Activated CD4-positive, alpha-beta T cell treated with anti-CD3 and anti-CD28 coated beads for 36 hours (primary cell): ENCODE data around the gene SHISAL1. TPM values are rescaled to one million over a fixed set of nuclear protein-coding genes. Genes with fewer than 3 reads are reported as not detected.

Experiments used
- ATAC-seq: fragments of 200-7000 bp; cut with Tn5 transposase; one replicate; pipeline ENCODE4 v1.10.0; 2021; ENCODE audit warnings: mild to moderate bottlenecking, moderate library complexity
- CTCF ChIA-PET: fragments of 350-600 bp; sonication (Branson Sonifier 250); formaldehyde crosslinking; loops from one replicate; lab custom pipeline; 2021; ENCODE audit warnings: antibody characterized with exemption; lab: Charles Lee
- POLR2A ChIA-PET: fragments of 350-600 bp; sonication (Branson Sonifier 250); formaldehyde crosslinking; loops from one replicate; lab custom pipeline; 2021; ENCODE audit warnings: antibody characterized with exemption, inconsistent platforms; lab: Charles Lee
- DNase-seq: peaks from one replicate; pipeline ENCODE4 v3.0.0-alpha.2; 2020
- H3K27ac Mint-ChIP-seq: one replicate; pipeline ENCODE4 v1.8.0; 2021; ENCODE audit warnings: mixed read lengths
- H3K27me3 Mint-ChIP-seq: one replicate; pipeline ENCODE4 v1.8.0; 2021; ENCODE audit warnings: mixed read lengths
- H3K36me3 Mint-ChIP-seq: one replicate; pipeline ENCODE4 v1.8.0; 2021; ENCODE audit warnings: low read depth, mixed read lengths
- H3K4me1 Mint-ChIP-seq: one replicate; pipeline ENCODE4 v1.8.0; 2021; ENCODE audit warnings: mixed read lengths
- H3K4me3 Mint-ChIP-seq: one replicate; pipeline ENCODE4 v1.8.0; 2021; ENCODE audit warnings: mild to moderate bottlenecking, moderate library complexity, mixed read lengths
- H3K9me3 Mint-ChIP-seq: one replicate; pipeline ENCODE4 v1.8.0; 2021; ENCODE audit warnings: low read depth, mixed read lengths
- intact Hi-C, 2 experiments: fragments of 100-400 bp; cut with DNase I in 1 of 2; cut with micrococcal nuclease in 1 of 2; formaldehyde crosslinking; loops; one replicate each; pipeline versions ENCODE4 v1.14.2 to v1.15.1; 2022 to 2024; cut with DNase I, micrococcal nuclease
- total RNA-seq, 2 experiments: library from RNA; stranded (reverse); gene quantifications; one replicate each; pipeline ENCODE4 v1.2.3, GENCODE V29; 2021

SHISAL1 gene
- total RNA-seq, 2 experiments from 2014 or later = not detected

DNA sequence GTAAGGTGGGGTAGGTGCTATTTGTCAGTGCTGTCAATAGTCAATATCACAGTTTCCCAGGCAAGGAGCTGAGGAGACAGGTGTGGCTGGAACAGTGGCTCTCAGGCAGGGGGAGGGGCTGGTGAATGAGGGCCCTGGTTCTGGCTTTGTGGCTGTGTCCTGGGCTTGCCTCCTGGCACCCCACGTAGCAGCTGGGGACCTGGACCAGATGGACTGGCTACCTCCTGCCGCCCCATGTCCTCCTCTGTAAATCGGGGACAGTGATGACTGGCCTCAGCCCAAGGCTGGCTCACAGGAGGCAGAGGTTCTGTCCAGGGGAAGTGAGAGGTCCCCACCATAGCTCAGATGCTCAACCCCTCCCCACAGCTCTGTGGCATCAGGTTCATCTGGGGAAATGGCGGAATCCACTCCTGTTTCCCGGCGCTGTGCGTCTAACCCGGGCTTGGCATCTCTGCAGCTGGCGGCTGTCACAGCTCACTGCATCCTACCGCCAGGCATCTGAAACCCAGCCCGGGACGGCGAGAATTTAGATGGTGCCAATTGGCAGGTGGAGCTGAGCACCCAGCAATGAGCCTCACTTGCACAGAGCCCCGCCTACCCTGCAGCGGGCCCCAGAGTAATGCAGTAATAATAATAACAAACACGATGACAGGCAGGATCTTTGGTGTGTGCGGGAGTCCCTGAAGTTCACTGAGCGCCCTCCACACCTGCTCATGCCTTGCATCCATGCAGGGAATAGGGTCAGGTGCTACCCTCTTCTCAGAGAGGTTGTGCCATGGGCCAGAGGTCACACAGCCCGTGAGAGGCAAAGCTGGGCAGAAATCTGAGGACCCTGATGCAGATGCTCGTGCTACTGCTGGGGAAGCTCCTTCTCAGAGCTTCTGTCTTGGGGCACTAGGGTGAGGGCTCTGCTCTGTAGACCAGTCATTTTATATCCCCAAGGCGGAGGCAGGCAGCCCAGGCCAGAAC lies 27.8 kb upstream of the SHISAL1 start:
- CTCF ChIA-PET = interaction anchor here (0.6 kb wide), 1 partner anchor 259 kb away, joined by 3 read pairs; no protein-coding TSS in a partner anchor

DNA sequence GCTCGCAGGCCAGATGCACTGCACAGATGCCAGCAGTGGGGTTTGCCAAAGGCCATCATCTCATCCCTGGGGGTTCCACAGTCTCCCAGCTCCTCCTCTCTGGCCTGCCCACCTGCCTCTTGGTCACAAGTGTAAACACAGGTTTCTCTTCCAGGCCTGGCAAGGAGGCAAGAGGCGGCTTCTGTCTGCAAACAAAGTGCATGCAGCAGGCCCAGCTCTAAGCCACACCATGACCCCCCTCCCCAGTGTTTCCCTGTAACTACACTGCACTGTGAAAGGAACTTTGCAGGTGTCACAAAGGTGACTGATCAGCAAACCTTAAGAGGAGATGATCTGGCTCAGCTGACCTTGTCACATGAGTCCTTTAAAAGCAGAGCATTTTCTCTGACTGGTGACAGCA lies 26.2 kb upstream of the SHISAL1 start:
- CTCF ChIA-PET = no interaction called here

More for the DNA sequence above, 27.8 kb upstream of the SHISAL1 start:
- no peak for DNase-seq
- no peak overlapping the region for H3K27ac Mint-ChIP-seq
- no peaks in the 10 kb centered on the region for H3K27me3 Mint-ChIP-seq
- POLR2A ChIA-PET = no interaction called here
- H3K9me3 Mint-ChIP-seq = no peaks in the 10 kb centered on the region
- no peaks in the 10 kb centered on the region for H3K4me1 Mint-ChIP-seq
- intact Hi-C loops = no loop called here
- H3K36me3 Mint-ChIP-seq = no peaks in the 10 kb centered on the region
- ATAC-seq = no peak
- H3K4me3 Mint-ChIP-seq = no peak overlapping the region

DNA sequence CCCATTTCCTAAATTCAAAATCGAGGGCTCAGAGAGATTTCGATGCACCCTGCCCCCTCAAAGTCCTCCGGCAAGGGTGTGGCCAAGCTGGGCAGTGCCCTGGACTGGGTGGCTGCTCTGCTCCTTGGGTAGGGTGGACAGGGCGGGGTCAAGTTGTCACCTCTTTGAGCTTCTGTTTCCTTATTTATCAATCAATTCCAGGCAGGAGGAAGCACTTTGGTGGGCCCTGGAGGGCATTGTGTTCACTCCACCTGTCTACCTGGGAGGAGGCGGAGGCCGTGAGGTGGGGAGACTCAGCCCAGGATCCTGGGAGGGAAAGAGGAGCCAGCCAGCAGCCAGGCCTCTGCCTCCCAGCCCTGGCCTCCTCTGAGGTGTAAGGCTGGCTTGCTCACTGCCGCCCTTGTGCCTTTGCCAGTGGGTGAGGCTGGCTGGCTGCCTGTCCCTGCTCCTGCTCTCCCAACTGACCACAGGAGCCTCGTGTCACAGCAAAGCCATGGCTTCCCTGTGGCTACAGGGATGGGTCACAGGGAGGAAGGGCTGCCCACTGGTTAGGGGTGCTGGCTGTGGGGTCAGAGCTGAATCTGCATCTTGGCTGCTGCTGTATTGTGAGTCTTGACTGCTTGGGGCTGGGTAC lies 25.5 kb upstream of the SHISAL1 start:
- no peak for DNase-seq
- POLR2A ChIA-PET = no interaction called here
- peaks cover 2% of the 10 kb centered on the region for H3K27me3 Mint-ChIP-seq

More for the DNA sequence above, 26.2 kb upstream of the SHISAL1 start:
- Mint-ChIP-seq H3K4me1 (no peaks in the 10 kb centered on the region), H3K9me3 (no peaks in the 10 kb centered on the region), H3K36me3 (no peaks in the 10 kb centered on the region), H3K4me3 (no peak overlapping the region), H3K27me3 (no peaks in the 10 kb centered on the region), H3K27ac (no peak overlapping the region)
- intact Hi-C loops = loop anchor here in 1 of 2 experiments (10.0 kb wide), 2 partner anchors 226 to 286 kb away; no protein-coding TSS in a partner anchor
- ATAC-seq (no peak), DNase-seq (no peak)
- POLR2A ChIA-PET = no interaction called here

DNA sequence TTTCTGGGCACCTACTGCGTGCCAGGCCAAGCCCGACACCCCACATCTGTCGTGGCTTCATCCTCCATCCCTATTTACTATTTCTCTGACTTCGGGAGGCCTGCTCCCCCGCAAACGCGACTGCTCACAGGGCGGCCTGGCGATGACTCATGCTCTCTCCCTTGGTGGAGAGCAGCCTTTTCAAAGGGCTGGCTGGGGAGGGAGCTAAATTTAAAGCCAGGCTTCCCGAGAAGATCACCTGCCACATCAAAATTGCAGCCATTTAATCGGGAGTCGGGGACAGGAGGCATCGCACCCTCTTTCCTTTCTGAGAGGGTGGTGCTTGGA lies 24.9 kb upstream of the SHISAL1 start:
- Mint-ChIP-seq H3K36me3 (no peaks in the 10 kb centered on the region), H3K27ac (no peak overlapping the region), H3K27me3 (peaks cover 4% of the 10 kb centered on the region), H3K4me3 (no peak overlapping the region), H3K9me3 (no peaks in the 10 kb centered on the region), H3K4me1 (no peaks in the 10 kb centered on the region)
- ChIA-PET POLR2A (no interaction called here), CTCF (no interaction called here)
- intact Hi-C loops = loop anchor here (2.0 to 10.0 kb wide), 3 partner anchors 227 to 289 kb away; no protein-coding TSS in a partner anchor
- ATAC-seq (peak; percentile 53), DNase-seq (peak; percentile 52)

More for the DNA sequence above, 25.5 kb upstream of the SHISAL1 start:
- Mint-ChIP-seq H3K36me3 (no peaks in the 10 kb centered on the region), H3K9me3 (no peaks in the 10 kb centered on the region), H3K4me1 (no peaks in the 10 kb centered on the region), H3K4me3 (no peak overlapping the region), H3K27ac (no peak overlapping the region)
- no peak for ATAC-seq
- intact Hi-C loops = loop anchor here in 1 of 2 experiments (10.0 kb wide), 2 partner anchors 227 to 287 kb away; no protein-coding TSS in a partner anchor
- CTCF ChIA-PET = no interaction called here

DNA sequence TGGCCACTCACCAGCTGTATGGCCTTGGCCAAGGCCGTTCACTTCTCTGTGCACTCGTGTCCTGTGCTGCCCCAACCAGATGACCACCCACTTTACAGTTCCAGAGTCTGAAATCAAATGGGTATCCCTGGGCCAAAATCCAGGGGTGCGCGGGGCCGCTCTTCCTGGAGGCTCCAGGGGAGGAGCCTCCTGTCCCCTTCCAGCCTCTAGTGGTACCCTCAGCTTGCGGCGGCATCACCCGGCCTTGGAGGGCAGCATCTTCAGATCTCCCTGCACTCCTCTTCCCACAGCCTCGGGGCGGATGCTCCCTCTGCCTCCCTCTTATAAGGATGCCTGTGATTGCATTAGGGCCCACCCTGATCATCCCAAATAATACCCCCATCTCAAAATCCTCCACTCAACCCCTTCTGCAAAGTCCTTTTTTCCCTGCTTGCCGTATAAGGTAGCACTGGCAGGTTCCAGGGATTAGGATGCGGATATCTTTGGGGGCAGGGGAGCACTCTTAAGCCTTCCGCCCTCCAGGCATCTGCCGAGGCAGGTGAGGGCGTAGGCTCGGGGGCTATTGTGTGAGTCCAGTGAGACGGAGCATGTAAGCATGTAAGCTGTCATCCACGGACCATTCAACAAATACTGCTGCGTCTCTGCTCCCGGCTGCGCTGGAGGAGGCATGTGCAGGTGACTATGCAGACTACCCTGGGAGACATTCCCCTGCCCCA lies 24.4 kb upstream of the SHISAL1 start:
- H3K4me1 Mint-ChIP-seq = peaks cover 3% of the 10 kb centered on the region
- POLR2A ChIA-PET = no interaction called here
- DNase-seq = no peak
- peaks cover 9% of the 10 kb centered on the region for H3K27me3 Mint-ChIP-seq
- H3K36me3 Mint-ChIP-seq = no peaks in the 10 kb centered on the region
- H3K27ac Mint-ChIP-seq = no peak overlapping the region
- CTCF ChIA-PET = no interaction called here
- intact Hi-C loops = loop anchor here (2.0 to 10.0 kb wide), 3 partner anchors 228 to 290 kb away; no protein-coding TSS in a partner anchor
- H3K9me3 Mint-ChIP-seq = no peaks in the 10 kb centered on the region
- H3K4me3 Mint-ChIP-seq = no peak overlapping the region
- ATAC-seq = no peak

DNA sequence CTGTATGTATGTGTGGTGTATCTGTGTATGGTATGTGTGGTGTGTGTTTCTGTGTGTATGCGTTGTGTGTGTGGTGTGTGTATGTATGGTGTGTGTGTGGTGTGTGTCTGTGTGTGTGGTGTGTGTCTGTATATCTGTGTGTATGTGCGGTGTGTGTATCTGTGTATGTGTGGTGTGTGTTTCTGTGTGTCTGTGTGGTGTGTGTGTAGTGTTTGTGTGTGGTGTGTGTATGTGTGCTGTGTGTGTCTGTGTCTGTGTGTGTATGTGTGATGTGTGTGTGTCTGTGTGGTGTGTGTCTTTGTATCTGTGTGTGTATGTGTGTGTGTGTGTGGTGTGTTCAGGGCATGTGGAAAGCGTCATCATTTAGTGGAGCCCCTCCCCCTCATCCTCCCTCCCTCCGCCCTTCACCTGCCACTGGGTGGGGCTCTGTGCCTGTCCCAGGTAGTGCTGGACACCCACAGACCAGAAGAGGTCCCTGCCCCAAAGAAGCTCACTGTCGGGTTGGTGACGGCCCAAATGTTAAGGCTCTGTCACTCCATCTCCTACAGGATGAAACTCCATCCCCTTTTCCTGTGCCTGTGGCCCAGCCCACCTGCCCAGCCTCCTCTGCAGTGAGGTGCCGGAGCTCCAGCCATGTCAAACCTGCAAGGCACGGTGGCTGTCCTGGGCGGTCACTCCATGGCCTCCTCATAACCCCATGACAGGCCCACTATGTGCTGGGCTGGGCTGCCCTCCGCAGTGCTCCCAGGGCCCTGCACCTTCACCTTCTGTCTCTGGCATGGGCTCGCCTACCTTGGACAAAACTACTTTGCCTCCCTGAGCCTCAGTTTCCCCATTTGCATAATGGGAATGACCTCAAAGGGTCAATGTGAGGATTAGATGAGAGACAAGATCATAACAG lies 23.4 kb upstream of the SHISAL1 start:
- intact Hi-C loops = loop anchor here (2.0 to 10.0 kb wide), 3 partner anchors 229 to 291 kb away; no protein-coding TSS in a partner anchor
- H3K27ac Mint-ChIP-seq = no peak overlapping the region
- peak; percentile 50 for DNase-seq
- H3K9me3 Mint-ChIP-seq = no peaks in the 10 kb centered on the region
- peaks cover 6% of the 10 kb centered on the region for H3K4me1 Mint-ChIP-seq
- no peaks in the 10 kb centered on the region for H3K36me3 Mint-ChIP-seq
- ChIA-PET CTCF (no interaction called here), POLR2A (no interaction called here)
- H3K4me3 Mint-ChIP-seq = no peak overlapping the region
- H3K27me3 Mint-ChIP-seq = peaks cover 12% of the 10 kb centered on the region
- peak; percentile 45 for ATAC-seq

DNA sequence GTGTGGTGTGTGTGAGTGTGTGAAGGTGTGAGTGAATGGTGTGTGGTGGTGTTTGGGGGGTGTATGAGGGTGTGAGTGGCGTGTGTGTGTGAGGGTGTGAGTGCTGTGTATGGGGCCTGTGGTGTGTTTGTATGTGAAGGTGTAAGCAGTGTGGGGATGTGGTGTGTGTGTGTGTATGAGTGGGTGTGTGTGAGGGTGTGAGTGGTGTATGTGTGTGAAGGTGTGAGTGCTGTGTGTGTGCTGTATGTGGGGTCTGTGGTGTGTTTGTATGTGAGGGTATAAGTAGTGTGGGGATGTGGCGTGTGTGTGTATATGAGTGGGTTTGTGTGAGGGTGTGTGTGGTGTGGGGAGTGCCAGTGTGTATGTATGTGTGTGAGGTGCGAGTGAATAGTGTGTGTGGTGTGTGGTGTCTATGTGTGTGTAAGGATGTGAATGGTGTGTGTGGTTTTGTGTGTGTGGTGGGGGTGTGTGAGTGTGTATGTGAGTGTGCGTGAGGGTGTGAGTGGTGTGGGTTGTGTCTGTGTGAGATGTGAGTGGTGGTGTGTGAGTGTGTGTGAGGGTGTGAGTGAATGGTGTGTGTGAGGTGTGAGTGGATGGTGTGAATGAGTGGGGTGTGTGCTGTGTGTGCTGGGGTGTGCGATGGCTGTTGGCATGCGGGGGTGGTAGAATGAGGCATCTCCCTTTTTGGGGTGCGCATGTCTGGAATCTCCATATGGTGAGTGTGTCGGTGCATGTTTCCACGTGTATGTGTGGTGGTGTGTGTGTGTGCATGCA lies 22.5 kb upstream of the SHISAL1 start:
- Mint-ChIP-seq H3K9me3 (no peaks in the 10 kb centered on the region), H3K4me3 (no peak overlapping the region), H3K36me3 (no peaks in the 10 kb centered on the region), H3K27ac (no peak overlapping the region), H3K27me3 (peaks cover 17% of the 10 kb centered on the region), H3K4me1 (peaks cover 6% of the 10 kb centered on the region)
- ChIA-PET CTCF (no interaction called here), POLR2A (no interaction called here)
- DNase-seq (no peak), ATAC-seq (no peak)
- intact Hi-C loops = loop anchor here in 1 of 2 experiments (10.0 kb wide), 2 partner anchors 230 to 290 kb away; no protein-coding TSS in a partner anchor

DNA sequence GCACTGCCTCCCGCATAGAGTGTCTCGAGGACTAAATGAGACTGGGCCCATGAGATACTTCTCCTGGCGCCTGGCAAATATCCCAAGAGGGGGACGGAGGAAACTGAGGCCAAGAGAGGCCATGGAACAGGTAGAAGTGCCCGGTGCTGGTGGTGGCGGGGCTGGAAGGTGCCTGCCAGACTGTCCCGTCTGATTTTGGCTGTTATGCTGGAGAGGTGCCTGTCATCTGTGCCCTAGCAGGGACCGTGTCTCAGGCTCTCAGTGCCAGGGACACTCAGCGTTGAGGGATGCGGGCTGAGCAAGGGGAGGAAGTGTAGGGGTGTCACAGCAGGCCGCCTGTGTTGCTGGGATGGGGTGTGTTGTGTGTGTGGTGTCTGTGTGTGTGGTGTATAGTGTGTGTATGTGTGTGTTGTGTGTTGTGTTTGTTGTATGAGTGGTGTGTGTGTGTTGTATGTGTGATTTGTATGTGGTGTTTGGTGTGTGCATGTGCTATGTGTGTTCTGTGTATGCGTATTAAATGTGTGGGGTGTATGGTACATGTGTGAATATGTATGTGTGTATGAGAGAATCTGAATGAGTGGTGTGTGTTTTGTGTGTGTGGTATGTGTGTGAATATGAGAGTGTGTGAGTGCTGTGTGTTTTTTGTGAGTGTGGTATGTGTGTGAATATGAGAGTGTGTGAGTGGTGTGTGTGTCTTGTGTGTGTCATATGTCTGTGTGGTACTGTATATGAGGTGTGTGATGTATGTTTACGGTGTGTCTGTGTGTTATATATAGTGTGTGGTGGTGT lies 21.3 kb upstream of the SHISAL1 start:
- ChIA-PET POLR2A (no interaction called here), CTCF (no interaction called here)
- no peak overlapping the region for H3K27ac Mint-ChIP-seq
- H3K36me3 Mint-ChIP-seq = no peaks in the 10 kb centered on the region
- intact Hi-C loops = loop anchor here in 1 of 2 experiments (10.0 kb wide), 2 partner anchors 231 to 291 kb away; no protein-coding TSS in a partner anchor
- H3K4me3 Mint-ChIP-seq = no peak overlapping the region
- DNase-seq (no peak), ATAC-seq (no peak)
- H3K9me3 Mint-ChIP-seq = no peaks in the 10 kb centered on the region
- H3K4me1 Mint-ChIP-seq = peaks cover 12% of the 10 kb centered on the region
- peaks cover 27% of the 10 kb centered on the region for H3K27me3 Mint-ChIP-seq

DNA sequence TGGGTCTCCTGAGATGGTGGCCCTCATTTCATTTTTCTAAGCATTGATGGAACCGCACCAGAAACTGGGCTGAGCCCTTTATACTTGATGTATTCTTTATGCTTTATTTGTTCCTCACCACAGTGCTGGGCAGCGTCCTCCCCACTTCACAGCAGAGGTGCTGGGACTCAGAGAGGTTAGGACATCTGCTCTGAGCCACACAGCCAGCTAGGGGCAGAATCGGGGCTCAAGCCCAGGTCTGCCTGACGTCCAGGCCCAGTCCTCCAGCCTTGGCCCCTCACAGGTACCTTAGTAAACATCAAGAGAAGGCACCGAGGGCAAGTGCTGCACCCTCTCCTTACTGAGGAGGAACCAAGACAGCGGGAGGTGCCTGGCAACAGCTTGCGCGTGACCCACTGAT lies 20.2 kb upstream of the SHISAL1 start:
- Mint-ChIP-seq H3K4me1 (peaks cover 12% of the 10 kb centered on the region), H3K36me3 (no peaks in the 10 kb centered on the region), H3K27ac (no peak overlapping the region), H3K9me3 (no peaks in the 10 kb centered on the region), H3K4me3 (no peak overlapping the region), H3K27me3 (peaks cover 36% of the 10 kb centered on the region)
- DNase-seq (no peak), ATAC-seq (no peak)
- ChIA-PET CTCF (no interaction called here), POLR2A (no interaction called here)
- intact Hi-C loops = loop anchor here in 1 of 2 experiments (10.0 kb wide), 2 partner anchors 232 to 292 kb away; no protein-coding TSS in a partner anchor
